Common myeloid progenitor, CD34-positive (primary cell): ENCODE measurements around the gene KHDRBS2.

Experiments
- CTCF ChIA-PET: fragments of 350-600 bp; sonication (Branson Sonifier 250); formaldehyde crosslinking; loops from one replicate; lab custom pipeline; 2021; ENCODE audit warnings: antibody characterized with exemption; lab: Charles Lee
- POLR2A ChIA-PET: fragments of 350-600 bp; sonication (Branson Sonifier 250); formaldehyde crosslinking; loops from one replicate; lab custom pipeline; 2021; ENCODE audit warnings: antibody characterized with exemption; lab: Charles Lee
- DNase-seq, 3 donors: peaks; one replicate each; pipeline versions ENCODE4 v3.0.0 to v3.0.0-alpha.2; 2013
- H3K27ac ChIP-seq, 2 experiments: 1 replicate in 1 of 2; 2 replicates in 1 of 2; pipeline ENCODE4 v1.7.0; 2013; ENCODE audit warnings: inconsistent platforms in 2 of 2, low read length in 2 of 2, mild to moderate bottlenecking in 2 of 2, low read depth in 1 of 2, moderate library complexity in 1 of 2; ENCODE audit not compliant: severe bottlenecking in 2 of 2, insufficient read depth in 1 of 2, poor library complexity in 1 of 2
- H3K27me3 ChIP-seq, 5 experiments: replicated peaks in 2 of 5; 1 replicate in 3 of 5; 2 replicates in 2 of 5; pipeline versions ENCODE4 v1.6.1 to v1.7.0; 2013; ENCODE audit warnings: low read length in 4 of 5, mild to moderate bottlenecking in 2 of 5, moderate library complexity in 2 of 5, inconsistent platforms in 1 of 5; ENCODE audit not compliant: insufficient read depth in 5 of 5, control insufficient read depth in 4 of 5
- H3K36me3 ChIP-seq, 4 experiments: 1 replicate in 2 of 4; 2 replicates in 2 of 4; pipeline versions ENCODE4 v1.6.1 to v1.7.0; 2013; ENCODE audit warnings: low read length in 3 of 4, control low read depth in 1 of 4, mild to moderate bottlenecking in 1 of 4; ENCODE audit not compliant: control insufficient read depth in 4 of 4, insufficient read depth in 4 of 4
- H3K4me1 ChIP-seq, 4 experiments: 1 replicate in 3 of 4; 2 replicates in 1 of 4; pipeline versions ENCODE4 v1.6.1 to v1.7.1; 2013; ENCODE audit warnings: low read length in 3 of 4, mild to moderate bottlenecking in 3 of 4, control low read depth in 1 of 4, inconsistent platforms in 1 of 4, moderate library complexity in 1 of 4; ENCODE audit not compliant: control insufficient read depth in 4 of 4, insufficient read depth in 4 of 4; ENCODE audit errors: control extremely low read depth in 1 of 4
- H3K4me3 ChIP-seq, 7 experiments: 1 replicate in 4 of 7; 2 replicates in 3 of 7; pipeline versions ENCODE4 v1.5.1 to v1.7.0; 2013; ENCODE audit warnings: mild to moderate bottlenecking in 7 of 7, low read length in 6 of 7, moderate library complexity in 6 of 7, inconsistent platforms in 2 of 7, low read depth in 2 of 7, control low read depth in 1 of 7; ENCODE audit not compliant: insufficient read depth in 4 of 7, control insufficient read depth in 1 of 7; ENCODE audit errors: extremely low read depth in 1 of 7
- H3K9me3 ChIP-seq, 5 experiments: 1 replicate in 4 of 5; 2 replicates in 1 of 5; pipeline versions ENCODE4 v1.6.1 to v1.7.1; 2013; ENCODE audit warnings: low read length in 4 of 5, mild to moderate bottlenecking in 2 of 5, inconsistent platforms in 1 of 5, low read depth in 1 of 5, moderate library complexity in 1 of 5; ENCODE audit not compliant: control insufficient read depth in 4 of 5, insufficient read depth in 2 of 5; ENCODE audit errors: control extremely low read depth in 1 of 5
- WGBS: methylation state at CpG from one replicate; pipeline ENCODE4 v1.1.5; 2013; ENCODE audit not compliant: insufficient coverage; 5-methylcytosine and 5-hydroxymethylcytosine counted together

The KHDRBS2 gene

DNA sequence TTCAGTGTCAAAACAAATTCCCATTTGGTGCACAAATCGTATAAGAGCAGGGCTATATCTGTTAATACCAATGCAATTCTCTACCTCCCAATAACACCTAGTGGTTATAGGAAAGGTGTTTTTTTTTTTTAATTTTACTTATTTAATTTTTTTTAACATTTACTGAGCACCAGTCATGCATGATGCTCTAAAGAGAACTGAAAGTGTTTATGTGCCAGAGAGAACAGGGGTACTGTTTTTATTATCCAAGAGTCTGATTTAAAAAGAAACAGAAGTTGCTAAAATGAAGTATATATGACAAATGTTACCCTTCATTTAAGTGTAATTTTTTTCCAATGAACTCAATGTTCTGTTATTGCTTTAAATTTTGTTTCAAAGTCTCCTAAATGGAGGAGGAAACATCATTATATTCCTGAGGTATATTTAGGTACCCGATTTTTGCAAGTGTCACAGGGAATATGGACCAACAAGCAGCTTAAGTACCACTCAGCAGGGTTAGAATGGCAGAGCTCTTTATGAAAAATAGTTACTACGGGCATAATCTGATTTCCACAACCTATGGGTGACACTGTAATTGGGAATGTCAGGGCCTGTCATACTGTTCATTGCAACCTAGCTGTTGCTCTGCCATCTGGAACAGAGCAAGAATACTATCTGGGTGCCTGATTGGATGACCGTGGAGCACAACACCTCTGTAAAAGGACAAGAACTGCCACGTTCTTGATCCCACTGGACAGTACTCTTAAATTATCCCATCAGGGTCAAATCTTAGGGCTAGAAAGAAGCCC is 195.4 kb downstream of the KHDRBS2 start:
- no peak overlapping the region for H3K4me3 ChIP-seq
- CTCF ChIA-PET, result no interaction called here

DNA sequence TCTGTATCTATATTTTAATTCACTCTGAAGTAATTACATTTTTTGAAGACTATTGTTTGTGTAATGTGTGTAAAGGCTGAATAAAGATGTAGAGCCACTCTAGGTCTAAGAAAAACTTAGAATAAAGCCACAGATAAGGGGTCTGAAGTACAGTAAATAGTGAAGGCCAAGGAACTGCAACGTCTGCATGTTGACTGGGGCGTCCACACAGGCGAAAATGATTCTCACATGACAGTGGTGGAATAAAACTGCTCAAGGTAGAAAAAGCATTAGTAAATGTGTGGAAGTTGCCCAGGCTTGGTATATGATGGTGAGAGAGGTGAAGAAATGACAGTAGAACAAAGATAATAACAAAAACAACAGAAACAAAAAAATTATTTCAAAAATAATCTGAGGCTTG is 196.2 kb downstream of the KHDRBS2 start:
- Histone ChIP-seq H3K27ac (no peak overlapping the region), H3K9me3 (peaks cover 0 to 2% (median 0%) of the 10 kb centered on the region in 5 experiments), H3K4me3 (no peak overlapping the region), H3K4me1 (no peaks in the 10 kb centered on the region), H3K36me3 (no peaks in the 10 kb centered on the region), H3K27me3 (no peaks in the 10 kb centered on the region)
- ChIA-PET CTCF (no interaction called here), POLR2A (no interaction called here)
- no peak for DNase-seq
- WGBS, result 100% methylated on average over 3 of the region's 3 CpGs

More for the DNA sequence above, 195.4 kb downstream of the KHDRBS2 start:
- Histone ChIP-seq H3K27ac (no peak overlapping the region), H3K9me3 (peaks cover 0 to 2% (median 0%) of the 10 kb centered on the region in 5 experiments), H3K36me3 (no peaks in the 10 kb centered on the region), H3K27me3 (no peaks in the 10 kb centered on the region), H3K4me1 (no peaks in the 10 kb centered on the region)
- WGBS, result 93% methylated on average over 4 of the region's 5 CpGs
- POLR2A ChIA-PET, result no interaction called here
- DNase-seq, result no peak

DNA sequence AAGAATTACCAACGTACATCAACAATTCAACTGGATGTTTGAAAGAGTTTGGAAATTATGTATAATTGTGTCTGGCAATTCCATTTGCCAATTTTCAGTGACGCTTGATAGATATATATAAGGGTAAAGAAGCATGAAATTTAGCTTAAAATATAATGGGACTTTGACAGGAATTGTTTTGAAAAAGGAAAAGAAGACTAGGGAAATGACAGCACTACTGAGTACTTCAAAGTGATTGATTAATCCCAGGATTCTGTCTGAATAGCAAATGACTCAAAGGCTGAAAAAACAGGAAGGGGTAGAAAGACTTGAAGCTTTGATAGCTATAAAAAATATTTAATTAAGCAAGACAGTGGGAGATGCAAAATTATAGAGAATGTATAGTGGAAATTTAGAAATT is 200.0 kb downstream of the KHDRBS2 start:
- H3K27me3 ChIP-seq, result no peaks in the 10 kb centered on the region
- no peak overlapping the region for H3K27ac ChIP-seq
- ChIA-PET CTCF (no interaction called here), POLR2A (interaction anchor here (0.7 kb wide), 1 partner anchor 375 kb away, joined by 4 read pairs; no protein-coding TSS in a partner anchor)
- no peak for DNase-seq
- WGBS, result 100% methylated on average over 1 of the region's 2 CpGs
- no peaks in the 10 kb centered on the region for H3K36me3 ChIP-seq
- H3K9me3 ChIP-seq, result peaks cover 0 to 4% (median 0%) of the 10 kb centered on the region in 5 experiments
- no peak overlapping the region for H3K4me3 ChIP-seq
- no peaks in the 10 kb centered on the region for H3K4me1 ChIP-seq

DNA sequence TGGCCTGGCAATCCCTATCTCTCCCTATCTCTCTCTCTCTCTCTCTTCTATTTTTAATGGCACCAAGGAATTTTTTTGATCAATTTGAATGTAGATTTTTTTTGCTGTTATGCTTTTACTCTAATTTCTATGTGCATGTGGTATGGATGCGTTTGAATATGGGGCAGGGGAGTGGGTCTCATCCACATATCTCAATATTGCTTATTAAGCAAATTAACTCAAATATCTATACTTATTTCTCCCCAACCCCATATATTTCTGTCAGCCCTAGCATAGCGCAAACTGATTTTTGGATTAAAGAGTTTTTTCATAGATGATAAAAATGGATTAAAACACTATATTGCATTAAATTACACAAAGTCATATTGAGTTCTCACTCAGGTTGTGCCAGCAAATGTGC is 210.2 kb downstream of the KHDRBS2 start:
- H3K9me3 ChIP-seq, result peaks cover 0 to 3% (median 0%) of the 10 kb centered on the region in 5 experiments
- CTCF ChIA-PET, result no interaction called here

DNA sequence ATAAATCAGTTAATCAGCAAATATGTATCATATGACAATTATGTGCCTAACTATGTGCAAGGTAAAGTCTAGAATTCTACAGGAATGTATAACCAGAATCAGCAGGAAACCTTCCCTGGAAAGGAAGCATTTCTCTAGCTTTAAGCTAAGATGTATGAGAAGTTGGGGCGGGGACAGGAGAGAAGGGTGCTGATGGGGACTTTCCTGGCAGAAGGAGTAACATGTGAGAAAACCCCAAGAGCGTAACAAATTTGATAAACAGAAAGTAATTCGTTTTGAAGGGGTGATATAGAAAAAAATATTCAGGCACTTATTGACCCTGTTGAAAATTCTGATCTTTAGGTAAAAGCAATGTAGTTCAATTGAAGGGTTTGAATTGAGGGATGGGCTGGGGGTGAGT is 226.1 kb downstream of the KHDRBS2 start:
- WGBS, result 97% methylated on average over 3 of the region's 3 CpGs
- Histone ChIP-seq H3K9me3 (no peaks in the 10 kb centered on the region), H3K27me3 (no peaks in the 10 kb centered on the region), H3K27ac (no peak overlapping the region), H3K4me3 (no peak overlapping the region), H3K36me3 (no peaks in the 10 kb centered on the region), H3K4me1 (no peaks in the 10 kb centered on the region)
- ChIA-PET POLR2A (no interaction called here), CTCF (no interaction called here)
- DNase-seq, result no peak

More for the DNA sequence above, 210.2 kb downstream of the KHDRBS2 start:
- Histone ChIP-seq H3K4me1 (no peaks in the 10 kb centered on the region), H3K36me3 (peaks cover 0 to 7% (median 2%) of the 10 kb centered on the region in 4 experiments), H3K4me3 (no peak overlapping the region), H3K27me3 (no peaks in the 10 kb centered on the region), H3K27ac (no peak overlapping the region)
- POLR2A ChIA-PET, result no interaction called here
- WGBS, result no CpG with 5 or more reads among the region's 2 CpGs
- DNase-seq, result no peak

DNA sequence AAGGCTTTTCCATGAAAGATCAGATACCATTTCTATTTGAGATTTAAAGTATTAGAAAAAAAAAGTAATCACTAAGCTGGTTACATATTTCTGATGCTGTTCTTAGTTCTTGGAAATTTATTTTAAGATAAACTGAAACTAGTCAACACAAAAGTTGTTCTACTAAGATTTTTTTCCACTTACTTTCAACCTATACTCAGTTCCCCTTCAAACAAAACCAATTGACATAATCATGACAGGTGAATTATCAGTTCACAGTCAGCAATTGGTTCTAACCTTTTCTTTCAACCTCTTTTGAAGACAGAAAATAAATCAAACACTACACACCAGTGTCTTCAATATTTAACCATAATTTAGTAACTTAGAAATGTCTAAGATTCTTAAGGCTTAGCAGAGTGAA is 228.7 kb downstream of the KHDRBS2 start:
- Histone ChIP-seq H3K27ac (no peak overlapping the region), H3K4me1 (no peaks in the 10 kb centered on the region), H3K27me3 (no peaks in the 10 kb centered on the region), H3K4me3 (no peak overlapping the region), H3K9me3 (no peaks in the 10 kb centered on the region), H3K36me3 (no peaks in the 10 kb centered on the region)
- POLR2A ChIA-PET, result no interaction called here
- CTCF ChIA-PET, result no interaction called here
- no peak for DNase-seq

DNA sequence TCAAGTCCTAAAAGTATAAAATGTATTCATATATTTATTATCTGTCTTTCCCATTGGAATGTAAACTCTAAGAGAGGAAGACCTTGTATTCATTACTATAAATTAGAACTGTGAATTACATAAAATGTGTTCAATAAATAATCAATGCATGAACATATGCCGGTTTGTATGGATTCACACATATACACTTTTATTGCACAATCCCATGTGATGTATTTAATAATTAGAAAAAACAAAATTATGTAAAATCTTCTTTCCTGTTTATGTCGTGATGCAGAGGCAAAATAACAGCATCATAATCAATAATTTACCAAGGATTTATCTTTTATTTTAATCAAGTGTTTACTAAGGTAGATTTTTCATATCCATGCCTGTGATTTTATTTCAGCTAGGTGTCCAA is 240.5 kb downstream of the KHDRBS2 start:
- Histone ChIP-seq H3K9me3 (no peaks in the 10 kb centered on the region), H3K4me3 (no peak overlapping the region), H3K4me1 (no peaks in the 10 kb centered on the region), H3K27me3 (no peaks in the 10 kb centered on the region), H3K36me3 (no peaks in the 10 kb centered on the region), H3K27ac (no peak overlapping the region)
- no peak for DNase-seq
- WGBS, result no CpG with 5 or more reads among the region's 2 CpGs
- ChIA-PET CTCF (no interaction called here), POLR2A (no interaction called here)
